ENCODE results near the gene SUCLG2. TPM values are rescaled to one million over a fixed set of nuclear protein-coding genes. Genes with fewer than 3 reads are reported as not detected.

SUCLG2 gene
- total and polyA plus RNA-seq, 4 donors: 34.3 to 68.4 (median 44.3) TPM

DNA sequence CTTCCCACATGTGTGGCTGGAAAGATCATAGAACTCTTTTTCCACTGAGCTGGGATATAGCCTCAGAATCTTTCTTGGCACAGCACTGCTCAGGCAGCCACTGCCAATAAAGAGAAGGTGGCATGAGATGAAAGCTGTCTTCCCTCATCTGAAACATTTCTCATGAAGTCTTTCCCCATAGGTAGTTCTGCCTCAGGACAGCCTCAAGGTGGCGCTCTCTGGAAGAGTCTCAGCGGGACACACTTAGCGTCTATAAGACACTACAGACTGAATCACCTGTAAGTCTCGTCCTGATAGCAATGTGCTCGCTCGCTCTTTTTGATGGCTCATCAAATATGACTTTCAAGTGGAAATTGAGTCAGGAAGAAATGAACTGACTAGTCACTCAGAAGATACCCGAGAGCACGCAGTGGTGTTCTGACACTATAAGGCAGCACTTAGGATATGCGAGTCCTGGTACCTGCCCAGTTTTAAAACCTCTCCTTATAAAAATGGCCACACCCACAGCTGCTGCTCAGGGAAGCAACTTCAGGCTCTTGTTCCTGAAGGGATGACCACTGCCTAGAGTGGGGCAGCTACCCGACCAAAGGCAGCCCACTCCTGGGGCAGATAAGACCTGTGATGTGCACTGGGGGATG is 269.5 kb downstream of the SUCLG2 start:
- H3K27ac ChIP-seq (ENCODE audit: low read depth in 1 of 2, low read length in 1 of 2): no peak overlapping the region
- peaks cover 0 to 2% (median 0%) of the 10 kb centered on the region in 4 donors for H3K36me3 ChIP-seq (ENCODE audit: control insufficient read depth in 4 of 4, insufficient read depth in 4 of 4, low read length in 4 of 4)
- 76 to 82% methylated on average over 10 of the region's 10 CpGs for whole genome bisulfite sequencing, 2 donors
- no peaks in the 10 kb centered on the region for H3K27me3 ChIP-seq (ENCODE audit: control insufficient read depth in 3 of 3, insufficient read depth in 3 of 3, low read length in 2 of 3)
- H3K9me3 ChIP-seq (ENCODE audit: control insufficient read depth in 4 of 4, insufficient read depth in 3 of 4, low read length in 3 of 4): no peaks in the 10 kb centered on the region
- H3K4me1 ChIP-seq (ENCODE audit: control insufficient read depth in 5 of 5, insufficient read depth in 5 of 5, low read length in 5 of 5): peaks cover 2 to 24% (median 12%) of the 10 kb centered on the region in 5 donors
- TF ChIP-seq CTCF (IDR thresholded peaks at IDR 0.05; ENCODE audit: control extremely low read depth, extremely low read depth): peak; percentile 7
- ATAC-seq (ENCODE audit: insufficient read depth, low FRiP score): no peak
- no peak overlapping the region for H3K4me3 ChIP-seq
- no peak overlapping the region for H3K9ac ChIP-seq (ENCODE audit: insufficient read depth in 1 of 2, low read length in 2 of 2)
- peak; percentile 29 to 52 (median 33) for DNase-seq

DNA sequence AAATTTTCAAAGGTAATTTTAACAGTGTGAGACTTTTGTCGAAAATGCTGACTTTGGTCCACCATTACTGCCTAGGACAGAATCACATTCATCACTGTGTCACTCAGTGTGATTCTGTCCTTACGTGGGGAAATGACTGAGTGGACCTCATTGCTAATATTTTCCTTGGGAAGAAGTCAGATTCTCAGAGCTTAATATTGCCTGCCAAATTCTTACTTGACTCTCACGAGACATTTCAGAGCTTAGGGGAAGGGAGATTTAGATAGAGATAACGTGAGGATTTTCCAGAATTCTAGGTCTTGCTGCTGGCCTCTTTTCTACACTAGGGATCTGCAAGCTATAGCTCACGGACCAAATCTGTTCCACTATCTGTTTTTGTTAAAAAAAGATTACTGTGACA is 270.4 kb downstream of the SUCLG2 start:
- no peak for DNase-seq
- H3K4me3 ChIP-seq: no peak overlapping the region
- ATAC-seq (ENCODE audit: insufficient read depth, low FRiP score): no peak
- no peak overlapping the region for H3K9ac ChIP-seq (ENCODE audit: insufficient read depth in 1 of 2, low read length in 2 of 2)
- no peak for TF ChIP-seq CTCF (IDR thresholded peaks at IDR 0.05; ENCODE audit: control extremely low read depth, extremely low read depth)
- no peaks in the 10 kb centered on the region for H3K9me3 ChIP-seq (ENCODE audit: control insufficient read depth in 4 of 4, insufficient read depth in 3 of 4, low read length in 3 of 4)
- peaks cover 2 to 24% (median 12%) of the 10 kb centered on the region in 5 donors for H3K4me1 ChIP-seq (ENCODE audit: control insufficient read depth in 5 of 5, insufficient read depth in 5 of 5, low read length in 5 of 5)
- WGBS, 2 donors: 84 to 86% methylated on average over 5 of the region's 5 CpGs
- H3K27me3 ChIP-seq (ENCODE audit: control insufficient read depth in 3 of 3, insufficient read depth in 3 of 3, low read length in 2 of 3): no peaks in the 10 kb centered on the region
- no peak overlapping the region for H3K27ac ChIP-seq (ENCODE audit: low read depth in 1 of 2, low read length in 1 of 2)
- H3K36me3 ChIP-seq (ENCODE audit: control insufficient read depth in 4 of 4, insufficient read depth in 4 of 4, low read length in 4 of 4): peaks cover 0 to 2% (median 0%) of the 10 kb centered on the region in 4 donors

DNA sequence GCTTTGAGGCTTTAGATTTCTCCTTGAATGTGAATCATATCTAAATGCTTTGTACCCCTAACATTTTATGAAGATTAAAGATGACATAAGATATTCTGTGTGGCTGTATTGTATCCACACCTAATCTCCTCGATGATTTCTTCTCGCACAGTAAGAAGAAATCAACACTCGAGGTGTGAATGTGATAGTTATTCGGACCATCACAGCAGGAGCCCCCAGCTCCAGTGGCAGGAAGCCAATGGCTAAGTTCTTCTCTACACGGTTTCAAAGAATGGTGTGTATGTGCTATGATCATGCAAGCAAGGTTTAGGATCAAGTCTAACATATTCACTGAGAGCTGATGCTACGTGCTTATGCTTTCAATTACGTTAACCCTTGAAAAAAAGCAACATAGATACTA is 271.0 kb downstream of the SUCLG2 start:
- H3K4me1 ChIP-seq (ENCODE audit: control insufficient read depth in 5 of 5, insufficient read depth in 5 of 5, low read length in 5 of 5): peaks cover 2 to 24% (median 12%) of the 10 kb centered on the region in 5 donors
- H3K4me3 ChIP-seq: no peak overlapping the region
- peaks cover 0 to 2% (median 0%) of the 10 kb centered on the region in 4 donors for H3K36me3 ChIP-seq (ENCODE audit: control insufficient read depth in 4 of 4, insufficient read depth in 4 of 4, low read length in 4 of 4)

More for the DNA sequence above, 271.0 kb downstream of the SUCLG2 start:
- WGBS, 2 donors: 82 to 83% methylated on average over 7 of the region's 7 CpGs
- DNase-seq: no peak
- H3K9me3 ChIP-seq (ENCODE audit: control insufficient read depth in 4 of 4, insufficient read depth in 3 of 4, low read length in 3 of 4): no peaks in the 10 kb centered on the region
- no peak overlapping the region for H3K27ac ChIP-seq (ENCODE audit: low read depth in 1 of 2, low read length in 1 of 2)
- H3K9ac ChIP-seq (ENCODE audit: insufficient read depth in 1 of 2, low read length in 2 of 2): no peak overlapping the region
- no peak for TF ChIP-seq CTCF (IDR thresholded peaks at IDR 0.05; ENCODE audit: control extremely low read depth, extremely low read depth)
- ATAC-seq (ENCODE audit: insufficient read depth, low FRiP score): no peak
- H3K27me3 ChIP-seq (ENCODE audit: control insufficient read depth in 3 of 3, insufficient read depth in 3 of 3, low read length in 2 of 3): no peaks in the 10 kb centered on the region
